ELR (cell line): ENCODE results near the gene LCE1F.
A peak's percentile ranks its signal among the peaks of the same experiment; 100 is the strongest.

Experiments
- DNase-seq: peaks from one replicate; pipeline ENCODE4 v3.0.0-alpha.2; 2015; ENCODE audit warnings: low read depth

LCE1F gene, protein sequence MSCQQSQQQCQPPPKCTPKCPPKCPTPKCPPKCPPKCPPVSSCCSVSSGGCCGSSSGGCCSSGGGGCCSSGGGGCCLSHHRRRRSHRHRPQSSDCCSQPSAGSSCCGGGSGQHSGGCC

DNA sequence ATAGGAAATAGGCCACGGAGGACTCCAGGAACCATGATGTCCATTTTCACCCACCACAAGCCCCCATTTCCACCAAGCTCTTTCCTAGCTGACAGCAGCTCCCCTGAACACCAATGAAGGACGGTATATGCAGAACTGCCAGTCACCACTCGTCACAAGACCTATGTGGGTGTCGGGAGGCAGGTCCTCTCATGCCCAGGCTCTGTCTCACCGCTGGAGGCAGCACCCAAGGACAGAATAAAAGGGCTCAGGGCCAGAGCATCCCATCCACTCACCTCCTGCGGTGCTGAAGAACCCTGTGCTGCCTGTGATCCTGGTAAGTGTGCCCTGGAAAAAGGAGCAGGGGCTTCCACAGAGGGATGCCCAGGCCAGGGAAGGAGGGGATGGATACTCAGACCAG is at the start of gene LCE1F:
Gene LCE1F, plus strand, starts transcription at position 266 of the 400 bp plus-strand sequence. CDS start 1,232 bp downstream, outside the sequence.
- peak; percentile 33 for DNase-seq

DNA sequence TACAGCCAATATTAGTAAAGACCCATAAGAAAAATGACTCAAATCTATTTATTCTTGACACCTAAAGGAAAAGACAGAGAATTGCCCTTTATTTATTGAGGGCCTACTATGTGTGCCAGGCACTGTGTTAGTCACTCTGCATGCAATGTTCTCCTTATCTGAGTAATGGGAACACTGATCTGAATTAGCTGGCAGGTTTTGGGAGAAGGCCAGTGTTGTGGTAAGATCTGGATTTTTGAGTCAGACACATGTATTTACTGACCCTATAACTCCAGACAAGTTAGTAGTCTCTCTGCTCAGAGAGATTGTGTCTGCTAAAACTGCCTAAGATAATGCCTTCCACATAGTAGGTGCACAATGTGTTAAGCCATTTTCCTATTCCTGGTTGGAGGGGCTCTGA is 49.7 kb upstream of the LCE1F start:
- peak; percentile 37 for DNase-seq

DNA sequence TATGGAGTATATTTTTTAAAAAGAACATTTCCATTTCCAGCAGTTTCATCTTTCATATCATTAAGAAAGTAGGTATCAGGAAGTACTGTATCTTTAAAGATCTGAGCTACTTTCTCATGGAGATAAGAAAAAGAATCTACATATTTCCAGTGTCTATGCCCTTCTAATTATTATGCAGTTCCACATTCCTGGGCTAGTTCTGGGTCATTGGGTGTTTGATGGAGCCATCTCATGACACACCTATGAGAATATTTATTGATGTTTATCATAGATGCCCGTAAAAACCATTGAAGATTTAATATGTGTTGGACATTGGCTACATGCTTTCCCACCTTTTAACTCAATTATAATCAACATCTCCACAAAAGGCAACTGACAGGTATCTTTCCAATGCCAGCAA is 46.0 kb upstream of the LCE1F start:
- no peak for DNase-seq

DNA sequence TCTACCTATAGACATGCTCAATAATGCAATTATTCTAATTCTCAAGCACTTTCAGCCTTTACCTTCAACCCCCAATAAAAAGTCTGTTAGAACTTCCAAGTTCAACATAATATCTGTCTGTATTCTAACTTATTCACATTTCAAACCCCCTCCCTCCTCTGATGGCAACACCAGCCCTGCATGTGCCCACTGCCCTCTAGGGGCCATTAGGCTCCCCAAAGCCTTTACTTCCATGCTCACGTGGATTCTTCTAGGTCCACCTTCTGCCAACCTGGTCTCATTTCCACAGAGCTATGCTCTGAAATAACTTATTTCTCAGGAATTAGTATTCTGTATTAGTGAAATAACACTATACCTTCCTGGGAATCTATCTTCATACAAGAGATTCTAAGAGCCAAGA is 39.3 kb upstream of the LCE1F start:
- DNase-seq, result no peak

DNA sequence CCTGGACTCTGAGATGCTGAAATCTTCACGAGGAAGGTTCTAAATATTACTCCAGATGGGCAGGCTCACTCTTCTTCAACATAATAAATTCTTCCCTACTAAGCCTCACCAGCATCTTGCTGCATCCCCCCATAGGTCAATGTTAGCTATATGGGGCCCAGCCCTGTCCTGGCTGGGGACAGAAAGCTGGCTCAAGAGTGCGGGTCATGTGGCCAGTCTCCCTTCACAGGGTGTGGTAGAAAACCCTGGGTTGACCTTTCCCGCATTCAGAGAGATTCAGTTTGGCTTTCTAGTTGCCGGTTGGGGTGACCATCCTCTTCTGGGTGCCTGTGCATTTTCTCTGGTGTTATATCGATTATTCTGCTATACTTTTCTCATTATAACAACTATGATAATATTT is 36.9 kb upstream of the LCE1F start:
- DNase-seq, result no peak

DNA sequence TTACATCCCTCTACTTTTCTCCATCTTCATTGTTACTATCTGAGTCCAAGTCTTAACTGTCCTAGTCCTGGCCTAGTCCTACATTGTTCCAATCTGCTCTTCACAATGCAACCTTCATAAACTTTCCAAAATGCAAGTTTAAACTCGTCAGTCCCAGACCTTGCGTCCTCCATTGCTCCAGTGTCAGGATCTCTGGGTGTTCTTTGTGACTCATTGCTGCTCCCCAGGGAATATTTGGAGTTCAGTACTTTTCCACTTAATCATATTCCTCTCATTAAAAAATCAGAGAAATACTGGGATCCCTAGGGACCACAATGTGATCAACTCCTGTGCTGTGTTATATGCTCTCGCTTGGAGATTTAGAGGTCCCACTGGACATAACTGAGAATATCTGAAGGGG is 35.1 kb upstream of the LCE1F start:
- DNase-seq, result no peak

DNA sequence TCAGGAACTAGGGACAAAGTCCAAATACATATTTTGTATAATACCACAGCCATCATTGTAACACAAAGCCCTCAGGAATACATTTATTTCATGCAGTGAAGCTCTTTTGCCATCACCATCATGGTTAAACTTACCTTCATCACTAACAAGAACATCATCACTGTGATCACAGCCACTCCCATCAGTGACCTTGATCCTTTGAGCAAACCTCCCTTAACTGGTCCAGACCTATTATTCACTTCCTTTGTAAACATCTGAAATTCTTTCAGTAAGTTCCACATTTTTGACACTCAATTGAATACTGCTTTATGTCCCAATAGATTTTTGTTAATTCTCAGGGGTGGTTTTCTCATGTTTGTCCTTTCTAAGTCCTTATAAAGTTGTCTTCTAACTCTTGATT is 33.3 kb upstream of the LCE1F start:
- DNase-seq, result peak; percentile 43

DNA sequence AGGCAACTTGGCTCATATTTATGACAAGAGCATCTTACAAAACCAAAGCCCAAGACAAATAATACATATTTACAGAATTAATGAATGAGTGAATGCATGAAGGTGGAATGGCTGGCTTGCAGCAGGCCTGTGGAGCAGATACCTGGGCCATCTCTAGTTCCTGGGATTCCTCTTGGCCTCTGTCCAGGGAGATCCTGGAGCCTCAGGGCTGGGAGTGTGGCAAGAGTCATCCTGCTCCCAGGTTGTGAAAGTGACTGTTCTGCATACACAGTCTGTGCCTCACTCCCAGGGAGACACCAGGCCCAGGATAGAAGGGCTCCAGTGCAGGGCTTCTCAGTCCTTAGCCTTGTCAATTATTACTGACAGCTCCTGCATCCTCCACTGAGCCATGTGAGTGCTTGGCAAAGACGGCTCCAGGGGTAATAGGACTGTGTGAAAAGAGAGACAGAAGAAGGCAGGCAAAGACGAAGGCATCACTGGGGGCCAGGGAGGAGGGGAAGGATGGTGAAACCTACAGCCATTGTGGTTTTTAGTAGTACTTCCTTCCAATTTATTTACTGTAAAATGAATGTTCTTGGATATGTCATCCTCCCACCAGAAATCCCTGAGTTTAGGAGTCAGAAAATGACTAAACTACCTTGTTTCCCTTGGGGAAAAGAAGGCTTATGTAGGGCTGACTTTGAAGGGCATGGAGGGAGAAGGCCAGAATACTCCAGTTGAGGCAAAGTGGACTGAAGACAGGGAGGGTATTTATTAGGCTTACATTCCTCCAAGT is 31.4 kb upstream of the LCE1F start:
- DNase-seq, result peak; percentile 79

DNA sequence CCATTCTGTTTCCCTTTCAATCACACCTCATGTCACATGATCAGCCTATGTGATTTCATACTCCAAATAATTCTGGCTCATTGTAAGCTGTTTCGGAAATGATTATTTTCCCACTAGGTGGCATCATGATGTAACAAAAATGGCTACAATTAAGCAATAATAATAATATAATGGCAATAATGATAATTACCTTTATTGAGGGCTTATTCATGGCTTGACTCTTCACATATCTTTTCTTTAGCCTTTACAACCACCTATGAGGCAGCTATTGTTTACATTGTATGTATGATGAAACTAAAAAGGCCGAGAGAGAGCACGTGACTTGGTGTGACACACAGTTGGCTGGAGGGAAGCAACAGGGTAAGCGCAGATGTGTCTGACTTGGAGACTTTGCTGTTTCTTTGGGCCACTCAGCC is 29.6 kb upstream of the LCE1F start:
- DNase-seq, result peak; percentile 94

DNA sequence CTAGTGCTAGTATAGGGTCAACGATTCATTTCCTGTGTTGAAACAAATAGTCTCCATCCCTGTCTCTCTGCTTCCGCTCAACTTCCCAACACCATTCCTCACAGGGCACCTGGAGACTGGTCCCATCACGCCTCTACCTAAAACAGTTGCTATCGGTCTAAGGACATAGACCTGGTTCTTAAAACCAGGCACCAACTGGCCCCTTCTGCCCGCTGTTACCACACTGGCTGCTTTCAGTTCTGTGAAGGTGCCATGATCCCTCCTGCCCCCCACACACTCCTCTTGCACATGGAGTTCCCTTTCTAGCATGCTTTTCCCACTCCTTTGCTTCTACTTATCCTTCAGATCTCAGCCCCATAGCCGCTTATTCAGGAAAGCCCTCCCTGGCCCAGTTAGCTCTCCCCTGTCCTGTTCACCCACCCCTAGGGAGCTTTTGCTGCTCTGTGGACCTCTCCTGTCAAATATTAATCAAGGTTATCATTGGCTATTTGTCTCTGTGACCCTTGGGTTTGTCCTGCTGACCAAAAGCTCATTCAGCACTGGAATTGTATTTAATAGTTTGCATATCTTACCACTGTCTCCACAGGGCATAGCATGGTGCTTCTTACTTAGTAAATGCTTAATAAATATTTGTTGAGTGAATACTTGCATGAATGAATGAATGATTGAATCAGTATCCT is 29.0 kb upstream of the LCE1F start:
- no peak for DNase-seq

DNA sequence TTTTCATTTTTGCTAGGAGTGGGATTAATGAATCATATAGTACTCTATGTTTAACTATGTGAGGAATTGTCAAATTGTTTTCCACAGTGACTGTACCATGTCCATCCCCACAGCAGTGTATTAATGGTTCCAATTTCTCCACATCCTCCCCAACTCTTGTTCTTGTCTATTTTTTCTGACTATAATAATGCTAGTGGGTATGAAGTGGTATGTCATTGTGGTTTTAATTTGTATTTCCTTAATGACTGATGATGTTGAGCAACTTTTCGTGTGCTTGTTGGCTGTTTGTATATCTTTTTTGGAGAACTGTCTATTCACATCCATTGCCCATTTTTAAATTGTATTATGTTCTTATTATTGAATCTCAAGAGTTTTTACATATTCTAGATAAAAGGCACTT is 27.1 kb upstream of the LCE1F start:
- DNase-seq, result peak; percentile 33

DNA sequence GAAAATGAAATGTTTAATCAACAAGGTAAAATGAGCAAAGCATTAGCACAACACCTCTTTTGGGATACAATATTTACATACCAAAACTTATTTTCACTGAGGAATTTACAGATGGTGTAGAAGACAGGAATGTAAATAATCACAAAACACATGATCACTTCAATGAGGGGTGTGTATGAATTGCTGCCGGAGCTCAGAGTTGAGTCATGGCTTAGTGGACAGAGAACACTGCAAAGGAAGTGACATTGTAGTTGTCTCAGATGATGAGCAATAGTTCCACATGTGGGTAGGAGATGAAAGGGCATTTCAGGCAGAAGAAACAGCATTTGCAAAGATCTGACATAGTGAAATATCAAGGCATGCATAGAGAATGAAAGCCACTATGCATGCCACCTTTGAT is 22.7 kb upstream of the LCE1F start:
- peak; percentile 96 for DNase-seq

DNA sequence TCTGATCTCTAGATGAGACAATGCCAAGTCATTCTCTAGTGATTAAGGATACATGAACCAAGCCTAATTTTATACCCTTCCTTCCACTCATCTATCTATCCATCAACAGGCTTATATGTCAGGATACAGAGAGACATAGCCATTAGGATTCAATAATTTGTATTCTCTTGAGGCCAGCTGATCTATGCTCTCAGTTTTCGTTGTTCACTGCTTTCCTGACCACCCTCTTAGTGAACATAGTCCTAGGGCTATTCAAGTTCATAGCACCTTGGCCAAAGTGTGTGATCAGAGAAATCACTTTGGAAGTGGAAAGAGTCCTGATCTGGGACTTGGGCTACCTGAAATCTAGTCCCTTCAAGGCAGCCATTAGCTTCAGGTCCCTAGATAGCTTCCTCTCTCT is 21.4 kb upstream of the LCE1F start:
- DNase-seq, result no peak

DNA sequence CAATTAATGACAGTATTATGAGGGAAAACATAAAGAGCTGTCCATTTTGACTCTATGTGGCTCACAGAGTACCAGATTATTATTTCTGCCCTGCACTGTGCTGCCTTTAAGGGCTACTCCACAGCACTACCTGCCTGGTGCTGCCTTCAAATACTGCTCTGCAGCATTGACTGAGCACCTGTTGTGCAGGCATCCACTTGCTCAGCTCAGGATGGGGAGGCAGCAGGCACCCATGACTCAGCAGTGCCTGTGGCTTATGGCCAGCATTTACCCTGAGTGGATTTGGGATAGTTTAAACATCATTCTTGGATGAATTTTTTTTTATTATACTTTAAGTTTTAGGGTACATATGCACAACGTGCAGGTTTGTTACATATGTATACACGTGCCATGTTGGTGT is 18.1 kb upstream of the LCE1F start:
- no peak for DNase-seq

DNA sequence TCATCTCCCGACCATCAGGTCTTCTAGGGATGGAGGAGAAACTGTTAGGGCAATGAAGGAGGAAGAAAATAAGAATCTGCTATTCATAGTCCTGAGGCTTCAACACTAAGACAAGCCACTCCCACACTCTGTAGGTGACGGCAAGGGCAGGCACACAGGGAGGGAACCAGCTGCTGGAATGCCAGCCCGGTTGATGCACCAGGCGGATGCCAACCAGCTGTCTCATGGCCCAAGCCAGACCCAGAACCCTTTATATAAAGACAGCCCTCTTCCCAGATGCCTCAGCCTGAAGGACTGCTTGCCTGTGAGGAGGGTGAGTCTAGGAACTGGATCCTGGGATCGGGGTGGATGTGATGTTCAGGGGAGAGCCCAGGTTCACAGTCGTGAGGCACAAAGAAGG is 17.2 kb upstream of the LCE1F start, which contains the start of gene KPRP:
Gene KPRP, plus strand, starts transcription at position 279 of the 400 bp plus-strand sequence. CDS start 1,564 bp downstream, outside the sequence.
- DNase-seq, result no peak

DNA sequence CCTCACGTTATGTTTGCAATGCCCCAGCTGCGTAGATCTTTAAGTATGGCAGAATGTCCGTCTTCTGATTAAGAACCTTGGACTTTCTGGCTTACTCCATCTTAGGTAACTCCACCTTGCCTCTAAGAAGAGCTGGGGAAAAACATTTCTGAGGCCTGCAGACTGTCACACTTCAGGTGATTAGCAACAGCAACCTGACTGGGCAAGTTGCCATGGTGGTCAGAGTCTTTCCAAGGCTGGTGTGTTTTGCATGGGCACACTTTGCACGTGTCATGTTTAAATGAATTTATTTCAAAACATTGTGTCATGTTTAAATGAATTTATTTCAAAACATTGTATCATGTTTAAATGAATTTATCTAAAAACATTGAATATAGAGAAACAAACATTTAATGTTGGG is 16.3 kb upstream of the LCE1F start:
- no peak for DNase-seq

DNA sequence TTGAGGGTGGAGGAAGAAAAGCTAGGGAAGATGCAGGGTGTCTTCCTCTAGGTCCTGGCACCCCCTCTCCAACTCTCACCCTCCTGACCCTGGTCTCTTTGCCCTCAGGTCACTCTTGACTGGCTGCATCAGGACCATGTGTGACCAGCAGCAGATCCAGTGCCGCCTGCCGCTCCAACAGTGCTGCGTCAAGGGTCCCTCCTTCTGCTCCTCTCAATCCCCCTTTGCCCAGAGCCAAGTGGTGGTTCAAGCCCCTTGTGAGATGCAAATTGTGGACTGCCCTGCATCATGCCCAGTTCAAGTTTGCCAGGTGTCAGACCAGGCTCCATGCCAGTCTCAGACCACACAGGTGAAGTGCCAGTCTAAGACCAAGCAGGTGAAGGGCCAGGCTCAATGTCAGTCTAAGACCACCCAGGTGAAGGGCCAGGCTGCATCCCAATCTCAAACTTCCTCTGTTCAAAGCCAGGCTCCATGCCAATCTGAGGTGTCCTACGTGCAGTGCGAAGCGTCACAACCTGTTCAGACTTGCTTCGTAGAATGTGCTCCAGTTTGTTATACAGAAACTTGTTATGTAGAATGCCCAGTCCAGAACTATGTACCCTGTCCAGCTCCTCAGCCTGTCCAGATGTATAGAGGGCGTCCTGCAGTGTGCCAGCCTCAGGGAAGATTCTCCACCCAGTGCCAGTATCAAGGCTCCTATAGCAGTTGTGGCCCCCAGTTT is 15.3 kb upstream of the LCE1F start:
- DNase-seq, result no peak

DNA sequence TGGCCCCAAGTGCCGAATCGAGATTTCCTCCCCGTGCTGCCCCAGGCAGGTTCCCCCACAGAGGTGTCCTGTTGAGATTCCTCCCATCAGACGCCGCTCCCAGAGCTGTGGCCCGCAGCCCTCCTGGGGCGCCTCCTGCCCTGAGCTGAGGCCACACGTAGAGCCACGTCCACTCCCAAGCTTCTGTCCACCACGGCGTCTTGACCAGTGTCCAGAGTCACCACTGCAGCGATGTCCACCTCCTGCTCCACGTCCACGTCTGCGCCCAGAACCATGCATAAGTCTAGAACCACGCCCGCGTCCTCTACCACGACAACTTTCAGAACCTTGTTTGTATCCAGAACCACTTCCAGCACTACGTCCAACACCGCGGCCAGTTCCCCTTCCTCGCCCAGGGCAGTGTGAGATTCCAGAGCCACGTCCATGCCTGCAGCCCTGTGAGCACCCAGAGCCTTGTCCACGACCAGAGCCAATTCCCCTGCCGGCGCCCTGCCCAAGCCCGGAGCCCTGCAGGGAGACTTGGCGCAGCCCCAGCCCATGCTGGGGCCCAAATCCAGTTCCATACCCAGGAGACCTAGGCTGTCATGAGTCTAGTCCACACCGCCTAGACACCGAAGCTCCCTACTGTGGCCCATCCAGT is 14.3 kb upstream of the LCE1F start:
- DNase-seq, result no peak

DNA sequence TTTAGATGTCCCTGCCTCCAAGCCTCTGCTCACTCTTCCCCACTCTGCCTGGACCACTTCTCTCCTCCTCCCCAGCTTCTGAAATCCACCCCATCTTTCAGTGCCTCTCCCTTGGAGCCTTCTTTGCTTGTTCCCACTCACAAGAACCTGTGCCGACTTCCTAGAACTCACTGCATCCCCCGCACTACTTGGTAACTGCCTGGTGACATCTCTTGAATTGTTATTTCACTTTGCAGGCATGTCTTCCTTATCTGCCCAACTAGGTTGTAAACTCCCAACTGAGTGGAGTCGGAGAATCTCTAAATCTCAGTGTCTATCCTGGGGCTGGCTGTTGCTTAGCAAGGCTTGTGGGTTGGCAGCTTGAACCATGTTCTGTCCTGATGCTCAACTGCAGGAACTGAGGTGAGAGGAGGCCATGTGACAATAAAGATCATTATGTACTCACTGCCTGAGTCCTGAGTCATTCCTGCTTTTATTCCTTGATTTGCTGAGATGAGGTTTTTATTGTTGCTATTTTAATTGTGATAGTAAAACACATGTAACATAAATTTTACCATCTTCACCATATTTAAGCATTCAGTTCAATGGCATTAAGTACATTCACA is 13.2 kb upstream of the LCE1F start:
- DNase-seq, result peak; percentile 34

DNA sequence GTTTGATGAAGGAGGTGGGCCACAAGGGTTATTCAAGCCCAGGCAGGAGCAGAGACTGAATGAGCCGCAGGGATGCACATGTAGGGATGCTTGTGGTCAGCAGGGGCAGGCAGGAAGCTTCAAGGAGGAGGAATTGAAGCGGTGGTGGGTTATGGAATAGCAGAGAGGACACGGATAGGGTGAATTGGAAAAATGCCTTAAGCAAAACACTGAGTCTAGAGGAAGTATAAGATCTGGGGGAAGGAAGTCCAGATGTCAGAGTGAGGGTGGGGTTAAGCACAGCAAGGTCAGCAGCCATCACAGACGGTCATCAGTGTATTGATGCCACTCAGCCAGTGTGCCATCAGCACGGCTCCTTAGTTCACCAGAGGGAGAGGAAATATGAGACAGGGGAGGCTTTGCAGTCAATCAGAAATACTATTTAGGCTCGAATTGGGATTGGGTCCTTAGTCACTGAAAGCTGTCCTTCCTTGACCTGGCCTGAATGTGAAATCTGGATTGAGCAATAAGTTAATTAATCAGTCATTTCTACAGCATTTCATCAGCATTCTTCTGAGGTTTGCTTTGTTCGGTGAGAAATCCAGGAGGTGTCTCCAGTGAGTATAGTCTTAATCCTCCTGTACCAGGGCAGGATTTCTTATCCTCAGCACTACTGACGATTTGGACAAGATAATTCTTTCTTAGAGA is 6.0 kb upstream of the LCE1F start:
- DNase-seq, result peak; percentile 76

DNA sequence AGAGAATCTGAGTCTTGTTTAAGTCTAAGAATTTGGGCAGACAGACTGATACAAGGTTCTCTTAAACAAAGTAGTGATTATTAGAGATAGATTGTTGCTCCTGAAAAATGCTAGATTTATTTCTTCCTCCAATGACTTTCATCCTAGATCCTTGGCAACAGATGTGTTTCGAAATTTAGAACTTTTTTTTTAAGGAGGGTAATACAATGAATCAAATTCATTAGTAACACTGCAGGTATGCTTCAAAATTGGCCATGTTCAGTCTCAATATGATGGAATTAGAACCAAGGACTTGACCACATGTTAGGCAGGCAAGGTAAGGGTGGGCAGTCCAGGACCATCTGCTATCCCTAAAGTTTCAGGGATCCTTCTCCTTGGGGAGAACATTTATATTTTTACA is 4.5 kb upstream of the LCE1F start:
- no peak for DNase-seq
